ENCODE results near the gene HAUS1.
"Not testable (repeated sequence)": the region's sequence is repeated elsewhere in the genome, so short reads cannot be mapped to it uniquely, and the experiment has no call there.

Gene HAUS1

GRCh38 chr18:46104128-46104911 is at the start of gene HAUS1:
TSS of gene HAUS1 (plus strand) at chr18:46104385. CDS start at chr18:46104412, 27 bp downstream.
- peak; percentile 91 for DNase-seq

GRCh38 chr18:46054956-46055837 is 49.0 kb upstream of the HAUS1 start:
- no peak for DNase-seq

GRCh38 chr18:46055838-46056230 is 48.4 kb upstream of the HAUS1 start:
- DNase-seq, result no peak

GRCh38 chr18:46060359-46060841 is 43.8 kb upstream of the HAUS1 start:
- DNase-seq, result no peak

- DNase-seq, result no peak
These were observed 42.8 kb upstream of the HAUS1 start for GRCh38 chr18:46061387-46061786.

GRCh38 chr18:46061796-46062195 is 42.4 kb upstream of the HAUS1 start:
- no peak for DNase-seq

GRCh38 chr18:46062781-46063180 is 41.4 kb upstream of the HAUS1 start:
- no peak for DNase-seq

GRCh38 chr18:46067438-46068007 is 36.7 kb upstream of the HAUS1 start:
- DNase-seq, result no peak

GRCh38 chr18:46068763-46069162 is 35.4 kb upstream of the HAUS1 start:
- no peak for DNase-seq

- DNase-seq, result no peak
These were observed 34.7 kb upstream of the HAUS1 start for GRCh38 chr18:46069524-46069923.

GRCh38 chr18:46070232-46070631 is 34.0 kb upstream of the HAUS1 start:
- DNase-seq, result no peak

GRCh38 chr18:46070815-46071652 is 33.2 kb upstream of the HAUS1 start:
- peak; percentile 32 for DNase-seq

- peak; percentile 77 for DNase-seq
These were observed 32.4 kb upstream of the HAUS1 start, which contains the start of gene PSTPIP2 for GRCh38 chr18:46071653-46072375. TSS of gene PSTPIP2 (minus strand) at chr18:46072260. CDS start at chr18:46072188, 72 bp downstream.

GRCh38 chr18:46072376-46072867 is 31.8 kb upstream of the HAUS1 start:
- no peak for DNase-seq

- DNase-seq, result no peak
These were observed 31.2 kb upstream of the HAUS1 start for GRCh38 chr18:46072959-46073358.

- DNase-seq, result peak; percentile 56
These were observed 30.5 kb upstream of the HAUS1 start for GRCh38 chr18:46073474-46074331.

- DNase-seq, result no peak
These were observed 24.8 kb upstream of the HAUS1 start for GRCh38 chr18:46079336-46079735.

- no peak for DNase-seq
These were observed 24.0 kb upstream of the HAUS1 start for GRCh38 chr18:46080156-46080555.

GRCh38 chr18:46084431-46084830 is 19.8 kb upstream of the HAUS1 start:
- DNase-seq, result no peak

GRCh38 chr18:46088501-46088900 is 15.7 kb upstream of the HAUS1 start:
- not testable (repeated sequence) for DNase-seq

Measured in stimulated activated CD4-positive, alpha-beta T cell treated with anti-CD3 and anti-CD28 coated beads, Interleukin-15, amount 100 ng/mL, for 24 hours (primary cell).